GM12874 (cell line): ENCODE results near the gene NIPBL.

Experiments used
- CTCF ChIP-seq: IDR thresholded peaks from 2 replicates; pipeline ENCODE4 v1.5.1; 2011; ENCODE audit warnings: low read depth, mild to moderate bottlenecking, control low read depth, low read length, moderate library complexity; ENCODE audit not compliant: insufficient read depth

The NIPBL gene

GRCh38 chr5:37075399-37075950 lies 198.9 kb downstream of the NIPBL start:
- no peak for TF ChIP-seq CTCF

- TF ChIP-seq CTCF = no peak
Observed at GRCh38 chr5:37077146-37077545, 200.6 kb downstream of the NIPBL start.

- TF ChIP-seq CTCF = no peak
Observed at GRCh38 chr5:37080697-37081096, 204.1 kb downstream of the NIPBL start.

- no peak for TF ChIP-seq CTCF
Observed at GRCh38 chr5:37086466-37087173, 210.1 kb downstream of the NIPBL start.

GRCh38 chr5:37088009-37088408 lies 211.4 kb downstream of the NIPBL start:
- TF ChIP-seq CTCF = no peak

- TF ChIP-seq CTCF = no peak
Observed at GRCh38 chr5:37090123-37090726, 213.7 kb downstream of the NIPBL start.

GRCh38 chr5:37090781-37091180 lies 214.2 kb downstream of the NIPBL start:
- no peak for TF ChIP-seq CTCF
